ENCODE results near the gene CORO1C. TPM values are rescaled to one million over a fixed set of nuclear protein-coding genes. Genes with fewer than 3 reads are reported as not detected.

The CORO1C gene
- polyA plus RNA-seq, 1 experiment = 596 TPM

DNA sequence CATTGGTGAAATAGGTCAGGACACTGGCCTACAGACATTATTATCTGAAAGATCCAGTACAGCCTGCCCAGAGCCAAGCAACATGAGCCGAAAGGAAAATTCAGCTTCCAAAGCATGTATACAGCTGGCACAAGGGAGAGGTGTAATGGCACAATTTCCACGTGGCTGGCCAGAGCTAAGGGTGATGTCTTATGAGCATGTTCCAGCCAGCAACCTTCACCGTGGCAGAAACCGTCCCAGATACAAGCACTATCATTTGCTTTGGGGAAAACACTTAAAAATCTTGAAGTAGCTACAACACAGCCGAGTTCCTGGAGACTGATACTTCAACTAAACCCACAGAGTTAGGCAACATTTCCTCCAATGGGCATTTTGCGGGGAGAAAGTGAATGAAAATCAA lies 44.5 kb downstream of the CORO1C start:
- no peak for DNase-seq (ENCODE audit: low read depth, low spot score)
- peak overlapping the region; percentile 49 for H3K27ac ChIP-seq (ENCODE audit: low read depth, low read length)
- ChIA-PET CTCF (interaction anchor here (1.9 to 2.9 kb wide), 3 partner anchors 21 to 264 kb away, joined by 7 to 19 read pairs (median 16); no protein-coding TSS in a partner anchor), POLR2A (no interaction called here)
- no peak overlapping the region for H3K4me3 ChIP-seq (ENCODE audit: low read depth, low read length)
- no peaks in the 10 kb centered on the region for H3K27me3 ChIP-seq (ENCODE audit: control insufficient read depth, insufficient read depth, low read length)
- TF ChIP-seq, protein P1, sequence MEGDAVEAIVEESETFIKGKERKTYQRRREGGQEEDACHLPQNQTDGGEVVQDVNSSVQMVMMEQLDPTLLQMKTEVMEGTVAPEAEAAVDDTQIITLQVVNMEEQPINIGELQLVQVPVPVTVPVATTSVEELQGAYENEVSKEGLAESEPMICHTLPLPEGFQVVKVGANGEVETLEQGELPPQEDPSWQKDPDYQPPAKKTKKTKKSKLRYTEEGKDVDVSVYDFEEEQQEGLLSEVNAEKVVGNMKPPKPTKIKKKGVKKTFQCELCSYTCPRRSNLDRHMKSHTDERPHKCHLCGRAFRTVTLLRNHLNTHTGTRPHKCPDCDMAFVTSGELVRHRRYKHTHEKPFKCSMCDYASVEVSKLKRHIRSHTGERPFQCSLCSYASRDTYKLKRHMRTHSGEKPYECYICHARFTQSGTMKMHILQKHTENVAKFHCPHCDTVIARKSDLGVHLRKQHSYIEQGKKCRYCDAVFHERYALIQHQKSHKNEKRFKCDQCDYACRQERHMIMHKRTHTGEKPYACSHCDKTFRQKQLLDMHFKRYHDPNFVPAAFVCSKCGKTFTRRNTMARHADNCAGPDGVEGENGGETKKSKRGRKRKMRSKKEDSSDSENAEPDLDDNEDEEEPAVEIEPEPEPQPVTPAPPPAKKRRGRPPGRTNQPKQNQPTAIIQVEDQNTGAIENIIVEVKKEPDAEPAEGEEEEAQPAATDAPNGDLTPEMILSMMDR (IDR thresholded peaks at IDR 0.05; ENCODE audit: low read depth, low read length) = no peak
- H3K9me3 ChIP-seq (ENCODE audit: control insufficient read depth, insufficient read depth, low read length) = no peaks in the 10 kb centered on the region

DNA sequence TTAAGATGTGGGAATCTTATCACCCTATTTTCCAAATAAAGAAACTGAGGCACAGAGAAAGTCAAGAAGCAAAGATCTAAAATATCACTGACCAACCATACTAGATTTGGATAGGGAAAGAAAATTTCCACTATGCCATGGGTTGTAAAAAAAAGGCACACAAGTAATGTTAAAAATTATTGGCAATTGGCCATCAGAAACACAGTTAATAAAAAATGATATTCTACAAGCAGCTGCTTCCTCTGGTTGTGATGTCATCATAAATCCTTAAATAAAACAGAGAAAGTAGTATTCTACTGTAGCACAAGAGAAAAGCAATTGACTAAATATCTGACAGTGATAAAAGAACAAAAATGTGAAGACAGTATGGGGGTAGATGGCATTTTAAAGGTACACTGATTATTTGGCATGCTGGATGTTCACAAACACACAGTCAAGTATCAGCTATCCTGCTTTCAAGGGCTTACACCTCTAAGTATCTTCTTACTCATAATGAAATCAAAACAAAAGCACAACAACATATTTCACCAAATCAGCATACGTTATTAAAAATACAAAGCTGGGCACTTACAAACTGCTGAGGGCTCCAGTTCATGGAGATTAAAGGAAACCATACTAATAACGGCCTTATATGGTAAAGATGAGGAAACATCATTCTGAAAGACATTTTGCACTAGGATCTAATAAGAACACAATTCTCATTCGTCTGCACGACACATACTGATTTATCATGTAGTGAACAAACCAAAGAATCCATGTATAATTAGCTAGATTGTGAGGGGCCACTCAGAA lies 45.7 kb downstream of the CORO1C start:
- TF ChIP-seq, protein P1 (IDR thresholded peaks at IDR 0.05; ENCODE audit: low read depth, low read length) = no peak
- H3K27me3 ChIP-seq (ENCODE audit: control insufficient read depth, insufficient read depth, low read length) = no peaks in the 10 kb centered on the region
- CTCF ChIA-PET = interaction anchor here (0.6 to 2.9 kb wide), 8 partner anchors 16 to 265 kb away, joined by 3 to 19 read pairs (median 6); partner anchors contain the start of gene CORO1C
- no peak overlapping the region for H3K27ac ChIP-seq (ENCODE audit: low read depth, low read length)
- no peaks in the 10 kb centered on the region for H3K9me3 ChIP-seq (ENCODE audit: control insufficient read depth, insufficient read depth, low read length)
- no peak overlapping the region for H3K4me3 ChIP-seq (ENCODE audit: low read depth, low read length)
- POLR2A ChIA-PET = interaction anchor here (0.9 to 1.5 kb wide), 2 partner anchors 11 to 45 kb away, joined by 3 to 9 read pairs; no protein-coding TSS in a partner anchor
- DNase-seq (ENCODE audit: low read depth, low spot score) = no peak

DNA sequence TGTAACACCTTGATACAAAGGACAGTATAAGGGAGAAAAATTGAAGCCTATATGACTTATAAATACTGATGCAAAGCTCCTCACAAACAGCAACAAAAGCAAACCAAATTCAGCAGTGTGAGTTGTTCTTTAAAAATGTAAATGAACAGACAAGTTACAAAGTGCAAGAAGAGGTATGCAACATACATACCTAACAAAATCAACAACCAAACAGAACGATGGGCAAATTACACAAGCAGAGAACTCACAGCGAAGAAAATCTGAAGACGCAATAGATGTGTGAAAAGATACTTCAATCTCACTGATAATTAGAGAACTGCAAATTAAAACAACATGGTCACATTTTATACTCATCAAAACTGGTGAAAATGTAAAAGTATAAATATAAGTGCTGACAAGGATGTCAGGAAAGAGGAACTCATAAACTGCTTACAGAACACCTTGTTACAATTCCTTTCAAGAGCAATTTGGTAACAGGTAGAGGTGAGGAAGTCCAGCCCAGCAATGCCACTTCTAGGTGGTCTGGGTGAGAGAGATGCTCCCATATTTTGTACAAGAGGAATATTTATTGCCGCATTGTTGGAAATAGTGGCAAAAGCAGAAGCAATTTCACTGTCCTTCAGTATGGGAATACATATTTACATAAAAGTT lies 47.3 kb downstream of the CORO1C start:
- Histone ChIP-seq H3K27me3 (ENCODE audit: control insufficient read depth, insufficient read depth, low read length) (no peaks in the 10 kb centered on the region), H3K27ac (ENCODE audit: low read depth, low read length) (no peak overlapping the region), H3K9me3 (ENCODE audit: control insufficient read depth, insufficient read depth, low read length) (no peaks in the 10 kb centered on the region), H3K4me3 (ENCODE audit: low read depth, low read length) (no peak overlapping the region)
- no peak for DNase-seq (ENCODE audit: low read depth, low spot score)
- TF ChIP-seq, protein P1 (IDR thresholded peaks at IDR 0.05; ENCODE audit: low read depth, low read length) = no peak
- CTCF ChIA-PET = interaction anchor here (1.5 kb wide), 1 partner anchor 38 kb away, joined by 3 read pairs; no protein-coding TSS in a partner anchor
- POLR2A ChIA-PET = interaction anchor here (0.7 kb wide), 1 partner anchor 43 kb away, joined by 3 read pairs; no protein-coding TSS in a partner anchor

DNA sequence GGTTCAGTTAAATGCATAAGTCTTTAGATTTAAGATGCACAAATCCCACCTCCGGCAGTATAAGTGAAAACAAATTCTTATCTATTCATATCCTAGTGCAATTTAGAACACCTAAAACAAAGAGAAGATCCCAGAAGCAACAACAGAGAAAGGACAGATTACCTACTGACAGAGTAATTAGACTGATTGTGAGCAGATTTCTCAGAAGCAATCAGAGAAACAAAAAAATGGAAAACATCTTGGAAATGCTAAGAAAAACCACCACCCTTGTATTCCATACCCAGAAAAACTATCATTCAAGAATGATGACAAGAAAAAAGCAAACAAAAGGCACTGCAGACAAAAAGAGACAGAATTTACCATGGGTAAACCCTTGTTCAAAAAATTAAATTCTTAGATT lies 50.0 kb downstream of the CORO1C start:
- TF ChIP-seq, protein P1 (IDR thresholded peaks at IDR 0.05; ENCODE audit: low read depth, low read length) = no peak
- H3K4me3 ChIP-seq (ENCODE audit: low read depth, low read length) = no peak overlapping the region
- CTCF ChIA-PET = interaction anchor here (1.2 kb wide), 2 partner anchors 16 to 17 kb away, joined by 3 to 5 read pairs; no protein-coding TSS in a partner anchor
- H3K27ac ChIP-seq (ENCODE audit: low read depth, low read length) = no peak overlapping the region
- H3K9me3 ChIP-seq (ENCODE audit: control insufficient read depth, insufficient read depth, low read length) = no peaks in the 10 kb centered on the region
- POLR2A ChIA-PET = no interaction called here
- H3K27me3 ChIP-seq (ENCODE audit: control insufficient read depth, insufficient read depth, low read length) = no peaks in the 10 kb centered on the region
- no peak for DNase-seq (ENCODE audit: low read depth, low spot score)

Measured in AG04450 (cell line).